ENCODE results near the gene CHST11. TPM values are rescaled to one million over a fixed set of nuclear protein-coding genes. Genes with fewer than 3 reads are reported as not detected.
A peak's percentile ranks its signal among the peaks of the same experiment; 100 is the strongest.

CHST11 gene
- total and polyA plus RNA-seq, 8 donors: 11.1 to 56.9 (median 14.8) TPM

- H3K9me3 ChIP-seq: no peaks in the 10 kb centered on the region
- peak in 1 of 4 donors; percentile 53 for DNase-seq
- H3K4me1 ChIP-seq: peaks cover 4 to 24% of the 10 kb centered on the region in 2 donors
- H3K4me3 ChIP-seq: no peak overlapping the region
- peak; percentile 74 for ATAC-seq
- H3K27me3 ChIP-seq: no peaks in the 10 kb centered on the region
- TF ChIP-seq CTCF (IDR thresholded peaks at IDR 0.05): no peak
- peak overlapping the region in 1 of 2 donors; percentile 23 for H3K27ac ChIP-seq
- intact Hi-C loops (cut with DNase I): no loop called here
- H3K36me3 ChIP-seq: no peaks in the 10 kb centered on the region
Observed at GRCh38 chr12:104547235-104547634, 90.5 kb downstream of the CHST11 start.

GRCh38 chr12:104549815-104550480 is 93.2 kb downstream of the CHST11 start:
- Histone ChIP-seq H3K27ac (no peak overlapping the region), H3K9me3 (no peaks in the 10 kb centered on the region), H3K4me1 (peaks cover 4 to 34% of the 10 kb centered on the region in 2 donors), H3K27me3 (no peaks in the 10 kb centered on the region), H3K4me3 (no peak overlapping the region), H3K36me3 (no peaks in the 10 kb centered on the region)
- intact Hi-C loops (cut with DNase I): no loop called here
- TF ChIP-seq CTCF (IDR thresholded peaks at IDR 0.05): no peak
- no peak for DNase-seq
- no peak for ATAC-seq

GRCh38 chr12:104551313-104551931 is 94.7 kb downstream of the CHST11 start:
- Histone ChIP-seq H3K36me3 (no peaks in the 10 kb centered on the region), H3K4me3 (no peak overlapping the region), H3K27me3 (no peaks in the 10 kb centered on the region), H3K4me1 (peaks cover 4 to 29% of the 10 kb centered on the region in 2 donors), H3K9me3 (no peaks in the 10 kb centered on the region), H3K27ac (no peak overlapping the region)
- intact Hi-C loops (cut with DNase I): no loop called here
- TF ChIP-seq CTCF (IDR thresholded peaks at IDR 0.05): no peak
- no peak for ATAC-seq
- DNase-seq: no peak

GRCh38 chr12:104553421-104553820 is 96.7 kb downstream of the CHST11 start:
- ATAC-seq: no peak
- H3K9me3 ChIP-seq: no peaks in the 10 kb centered on the region
- peaks cover 0 to 18% of the 10 kb centered on the region in 2 donors for H3K4me1 ChIP-seq
- no peak overlapping the region for H3K27ac ChIP-seq
- intact Hi-C loops (cut with DNase I): no loop called here
- H3K27me3 ChIP-seq: no peaks in the 10 kb centered on the region
- H3K4me3 ChIP-seq: no peak overlapping the region
- no peaks in the 10 kb centered on the region for H3K36me3 ChIP-seq
- no peak for TF ChIP-seq CTCF (IDR thresholded peaks at IDR 0.05)
- no peak for DNase-seq

- Histone ChIP-seq H3K36me3 (peaks cover 0 to 7% of the 10 kb centered on the region in 2 donors), H3K4me3 (no peak overlapping the region), H3K9me3 (no peaks in the 10 kb centered on the region), H3K4me1 (peaks cover 0 to 10% of the 10 kb centered on the region in 2 donors), H3K27ac (no peak overlapping the region), H3K27me3 (no peaks in the 10 kb centered on the region)
- no peak for TF ChIP-seq CTCF (IDR thresholded peaks at IDR 0.05)
- intact Hi-C loops (cut with DNase I): no loop called here
- ATAC-seq (no peak), DNase-seq (no peak)
Observed at GRCh38 chr12:104555648-104556047, 98.9 kb downstream of the CHST11 start.

Data from left lung (tissue), 10 donors.